GM12874 (cell line): ENCODE data around the gene SLC6A13.

Source experiments
- CTCF ChIP-seq: IDR thresholded peaks from 2 replicates; pipeline ENCODE4 v1.5.1; 2011; ENCODE audit warnings: low read depth, mild to moderate bottlenecking, control low read depth, low read length, moderate library complexity; ENCODE audit not compliant: insufficient read depth

SLC6A13 gene

GRCh38 chr12:262113-262512 is 523 bp downstream of the SLC6A13 start:
- TF ChIP-seq CTCF = no peak

GRCh38 chr12:257521-258321 is 4.9 kb downstream of the SLC6A13 start:
- TF ChIP-seq CTCF = no peak

GRCh38 chr12:256958-257357 is 5.7 kb downstream of the SLC6A13 start:
- no peak for TF ChIP-seq CTCF

- no peak for TF ChIP-seq CTCF
Measured at GRCh38 chr12:256225-256624, 6.4 kb downstream of the SLC6A13 start.

- no peak for TF ChIP-seq CTCF
Measured at GRCh38 chr12:254912-255311, 7.7 kb downstream of the SLC6A13 start.

GRCh38 chr12:254039-254438 is 8.6 kb downstream of the SLC6A13 start:
- no peak for TF ChIP-seq CTCF

- no peak for TF ChIP-seq CTCF
Measured at GRCh38 chr12:253116-253831, 9.4 kb downstream of the SLC6A13 start.
